HG03039 (cell line): Measurements from ENCODE around the gene C3orf18.
"Not testable (repeated sequence)": the region's sequence is repeated elsewhere in the genome, so short reads cannot be mapped to it uniquely, and the experiment has no call there.

Experiments
- ATAC-seq: cut with Tn5 transposase; IDR thresholded peaks from one replicate; pipeline ENCODE4 v1.9.1; 2021; ENCODE audit warnings: mild to moderate bottlenecking, moderate library complexity; ENCODE audit not compliant: unreplicated experiment

The C3orf18 gene

GRCh38 chr3:50525191-50525910, 42.2 kb downstream of the C3orf18 start:
- ATAC-seq, result no peak

GRCh38 chr3:50524746-50525145, 42.8 kb downstream of the C3orf18 start:
- no peak for ATAC-seq

GRCh38 chr3:50523279-50523811, 44.2 kb downstream of the C3orf18 start:
- ATAC-seq, result no peak

- ATAC-seq, result no peak
These were observed 46.0 kb downstream of the C3orf18 start for GRCh38 chr3:50521572-50521971.

GRCh38 chr3:50520849-50521248, 46.7 kb downstream of the C3orf18 start:
- no peak for ATAC-seq

- ATAC-seq, result no peak
These were observed 48.0 kb downstream of the C3orf18 start for GRCh38 chr3:50519471-50520089.

- ATAC-seq, result no peak
These were observed 49.1 kb downstream of the C3orf18 start for GRCh38 chr3:50518436-50518835.

- ATAC-seq, result no peak
These were observed 49.8 kb downstream of the C3orf18 start for GRCh38 chr3:50517721-50518206.

- ATAC-seq, result no peak
These were observed 51.1 kb downstream of the C3orf18 start for GRCh38 chr3:50516440-50516871.

- no peak for ATAC-seq
These were observed 51.7 kb downstream of the C3orf18 start for GRCh38 chr3:50515565-50516439.

- ATAC-seq, result not testable (repeated sequence)
These were observed 54.6 kb downstream of the C3orf18 start for GRCh38 chr3:50512908-50513307.

- ATAC-seq, result no peak
These were observed 55.4 kb downstream of the C3orf18 start for GRCh38 chr3:50512131-50512530.

- no peak for ATAC-seq
These were observed 57.2 kb downstream of the C3orf18 start for GRCh38 chr3:50510325-50510724.

- no peak for ATAC-seq
These were observed 57.8 kb downstream of the C3orf18 start for GRCh38 chr3:50509715-50510114.

GRCh38 chr3:50508821-50509220, 58.7 kb downstream of the C3orf18 start:
- ATAC-seq, result no peak
